ENCODE data around the gene FAM110A.
"Not testable (repeated sequence)": the region's sequence is repeated elsewhere in the genome, so short reads cannot be mapped to it uniquely, and the experiment has no call there.

FAM110A gene

GRCh38 chr20:889932-890463 is 56.5 kb downstream of the FAM110A start:
- peaks cover 2% of the 10 kb centered on the region for H3K27me3 ChIP-seq (replicated peaks)
- DNase-seq = no peak
- in situ Hi-C loops (cut with HindIII; ENCODE audit: low pct_ligation_motif_present, low sequenced_read_pairs) = no loop called here
- H3K4me3 ChIP-seq (ENCODE audit: low read depth, low read length) = no peak overlapping the region
- H3K27ac ChIP-seq = no peak overlapping the region
- TF ChIP-seq, protein P1, sequence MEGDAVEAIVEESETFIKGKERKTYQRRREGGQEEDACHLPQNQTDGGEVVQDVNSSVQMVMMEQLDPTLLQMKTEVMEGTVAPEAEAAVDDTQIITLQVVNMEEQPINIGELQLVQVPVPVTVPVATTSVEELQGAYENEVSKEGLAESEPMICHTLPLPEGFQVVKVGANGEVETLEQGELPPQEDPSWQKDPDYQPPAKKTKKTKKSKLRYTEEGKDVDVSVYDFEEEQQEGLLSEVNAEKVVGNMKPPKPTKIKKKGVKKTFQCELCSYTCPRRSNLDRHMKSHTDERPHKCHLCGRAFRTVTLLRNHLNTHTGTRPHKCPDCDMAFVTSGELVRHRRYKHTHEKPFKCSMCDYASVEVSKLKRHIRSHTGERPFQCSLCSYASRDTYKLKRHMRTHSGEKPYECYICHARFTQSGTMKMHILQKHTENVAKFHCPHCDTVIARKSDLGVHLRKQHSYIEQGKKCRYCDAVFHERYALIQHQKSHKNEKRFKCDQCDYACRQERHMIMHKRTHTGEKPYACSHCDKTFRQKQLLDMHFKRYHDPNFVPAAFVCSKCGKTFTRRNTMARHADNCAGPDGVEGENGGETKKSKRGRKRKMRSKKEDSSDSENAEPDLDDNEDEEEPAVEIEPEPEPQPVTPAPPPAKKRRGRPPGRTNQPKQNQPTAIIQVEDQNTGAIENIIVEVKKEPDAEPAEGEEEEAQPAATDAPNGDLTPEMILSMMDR (IDR thresholded peaks at IDR 0.05; ENCODE audit: low read depth, low read length, missing control alignments) = no peak
- H3K36me3 ChIP-seq (replicated peaks) = no peaks in the 10 kb centered on the region

GRCh38 chr20:890666-891057 is 57.1 kb downstream of the FAM110A start:
- TF ChIP-seq, protein P1 (IDR thresholded peaks at IDR 0.05; ENCODE audit: low read depth, low read length, missing control alignments) = no peak
- Histone ChIP-seq H3K27me3 (replicated peaks) (no peaks in the 10 kb centered on the region), H3K36me3 (replicated peaks) (no peaks in the 10 kb centered on the region), H3K4me3 (ENCODE audit: low read depth, low read length) (no peak overlapping the region), H3K27ac (no peak overlapping the region)
- DNase-seq = no peak
- in situ Hi-C loops (cut with HindIII; ENCODE audit: low pct_ligation_motif_present, low sequenced_read_pairs) = no loop called here

- Histone ChIP-seq H3K27me3 (replicated peaks) (no peaks in the 10 kb centered on the region), H3K4me3 (ENCODE audit: low read depth, low read length) (no peak overlapping the region), H3K36me3 (replicated peaks) (no peaks in the 10 kb centered on the region), H3K27ac (no peak overlapping the region)
- in situ Hi-C loops (cut with HindIII; ENCODE audit: low pct_ligation_motif_present, low sequenced_read_pairs) = no loop called here
- TF ChIP-seq, protein P1 (IDR thresholded peaks at IDR 0.05; ENCODE audit: low read depth, low read length, missing control alignments) = no peak
- no peak for DNase-seq
These were observed 57.7 kb downstream of the FAM110A start for GRCh38 chr20:891058-891705.

- in situ Hi-C loops (cut with HindIII; ENCODE audit: low pct_ligation_motif_present, low sequenced_read_pairs) = no loop called here
- H3K27ac ChIP-seq = no peak overlapping the region
- H3K4me3 ChIP-seq (ENCODE audit: low read depth, low read length) = no peak overlapping the region
- TF ChIP-seq, protein P1 (IDR thresholded peaks at IDR 0.05; ENCODE audit: low read depth, low read length, missing control alignments) = no peak
- no peak for DNase-seq
- H3K36me3 ChIP-seq (replicated peaks) = no peaks in the 10 kb centered on the region
- no peaks in the 10 kb centered on the region for H3K27me3 ChIP-seq (replicated peaks)
These were observed 58.2 kb downstream of the FAM110A start for GRCh38 chr20:891706-892080.

- H3K27me3 ChIP-seq (replicated peaks); in situ Hi-C loops (cut with HindIII; ENCODE audit: low pct_ligation_motif_present, low sequenced_read_pairs); DNase-seq: not testable (repeated sequence)
These were observed 58.9 kb downstream of the FAM110A start for GRCh38 chr20:892371-892770.

More at GRCh38 chr20:892371-892770, 58.9 kb downstream of the FAM110A start:
- not testable (repeated sequence) for H3K4me3 ChIP-seq (ENCODE audit: low read depth, low read length); H3K27ac ChIP-seq; H3K36me3 ChIP-seq (replicated peaks)

Measured in brain microvascular endothelial cell (primary cell).